ENCODE data around the gene QKI.
"Not testable (repeated sequence)": the region's sequence is repeated elsewhere in the genome, so short reads cannot be mapped to it uniquely, and the experiment has no call there.

QKI gene

GRCh38 chr6:163420289-163420614 is 5.7 kb downstream of the QKI start:
- Histone ChIP-seq H2AFZ (ENCODE audit: low read depth, low read length) (no peak overlapping the region), H3K9me3 (ENCODE audit: low read length) (peaks cover 3% of the 10 kb centered on the region), H3K4me3 (ENCODE audit: low read length) (peak overlapping the region; percentile 92), H3K4me1 (ENCODE audit: insufficient read depth, low read length) (peaks cover 44% of the 10 kb centered on the region), H3K27me3 (ENCODE audit: insufficient read depth, low read length) (no peaks in the 10 kb centered on the region), H3K36me3 (ENCODE audit: insufficient read depth, low read length) (peaks cover 26% of the 10 kb centered on the region)

GRCh38 chr6:163422550-163422949 is 8.0 kb downstream of the QKI start:
- peaks cover 29% of the 10 kb centered on the region for H3K36me3 ChIP-seq (ENCODE audit: insufficient read depth, low read length)
- H3K4me1 ChIP-seq (ENCODE audit: insufficient read depth, low read length), result peaks cover 49% of the 10 kb centered on the region
- H3K4me3 ChIP-seq (ENCODE audit: low read length), result no peak overlapping the region
- H3K27me3 ChIP-seq (ENCODE audit: insufficient read depth, low read length), result no peaks in the 10 kb centered on the region
- H2AFZ ChIP-seq (ENCODE audit: low read depth, low read length), result no peak overlapping the region
- peaks cover 3% of the 10 kb centered on the region for H3K9me3 ChIP-seq (ENCODE audit: low read length)

- H3K27me3 ChIP-seq (ENCODE audit: insufficient read depth, low read length), result no peaks in the 10 kb centered on the region
- H3K4me3 ChIP-seq (ENCODE audit: low read length), result no peak overlapping the region
- H3K36me3 ChIP-seq (ENCODE audit: insufficient read depth, low read length), result peaks cover 29% of the 10 kb centered on the region
- peaks cover 3% of the 10 kb centered on the region for H3K9me3 ChIP-seq (ENCODE audit: low read length)
- H3K4me1 ChIP-seq (ENCODE audit: insufficient read depth, low read length), result peaks cover 57% of the 10 kb centered on the region
- no peak overlapping the region for H2AFZ ChIP-seq (ENCODE audit: low read depth, low read length)
Observed at GRCh38 chr6:163423696-163424095, 9.2 kb downstream of the QKI start.

GRCh38 chr6:163427498-163428254 is 13.2 kb downstream of the QKI start:
- Histone ChIP-seq H3K27me3 (ENCODE audit: insufficient read depth, low read length) (no peaks in the 10 kb centered on the region), H3K9me3 (ENCODE audit: low read length) (peaks cover 2% of the 10 kb centered on the region), H3K36me3 (ENCODE audit: insufficient read depth, low read length) (peaks cover 22% of the 10 kb centered on the region), H3K4me3 (ENCODE audit: low read length) (no peak overlapping the region), H3K4me1 (ENCODE audit: insufficient read depth, low read length) (peaks cover 38% of the 10 kb centered on the region), H2AFZ (ENCODE audit: low read depth, low read length) (no peak overlapping the region)

- Histone ChIP-seq H3K9me3 (ENCODE audit: low read length) (peaks cover 2% of the 10 kb centered on the region), H3K27me3 (ENCODE audit: insufficient read depth, low read length) (no peaks in the 10 kb centered on the region), H3K36me3 (ENCODE audit: insufficient read depth, low read length) (peaks cover 16% of the 10 kb centered on the region), H2AFZ (ENCODE audit: low read depth, low read length) (no peak overlapping the region), H3K4me3 (ENCODE audit: low read length) (no peak overlapping the region), H3K4me1 (ENCODE audit: insufficient read depth, low read length) (peaks cover 32% of the 10 kb centered on the region)
Observed at GRCh38 chr6:163428373-163428772, 13.9 kb downstream of the QKI start.

- Histone ChIP-seq H3K27me3 (ENCODE audit: insufficient read depth, low read length) (no peaks in the 10 kb centered on the region), H3K4me1 (ENCODE audit: insufficient read depth, low read length) (peaks cover 26% of the 10 kb centered on the region), H3K4me3 (ENCODE audit: low read length) (no peak overlapping the region), H3K36me3 (ENCODE audit: insufficient read depth, low read length) (peaks cover 10% of the 10 kb centered on the region), H2AFZ (ENCODE audit: low read depth, low read length) (no peak overlapping the region), H3K9me3 (ENCODE audit: low read length) (peaks cover 1% of the 10 kb centered on the region)
Observed at GRCh38 chr6:163429858-163430448, 15.4 kb downstream of the QKI start.

- H3K4me1 ChIP-seq (ENCODE audit: insufficient read depth, low read length), result peaks cover 21% of the 10 kb centered on the region
- H3K9me3 ChIP-seq (ENCODE audit: low read length), result no peaks in the 10 kb centered on the region
- no peak overlapping the region for H2AFZ ChIP-seq (ENCODE audit: low read depth, low read length)
- peaks cover 10% of the 10 kb centered on the region for H3K36me3 ChIP-seq (ENCODE audit: insufficient read depth, low read length)
- no peak overlapping the region for H3K4me3 ChIP-seq (ENCODE audit: low read length)
- H3K27me3 ChIP-seq (ENCODE audit: insufficient read depth, low read length), result no peaks in the 10 kb centered on the region
Observed at GRCh38 chr6:163432300-163432699, 17.8 kb downstream of the QKI start.

- Histone ChIP-seq H3K36me3 (ENCODE audit: insufficient read depth, low read length) (peaks cover 14% of the 10 kb centered on the region), H3K4me1 (ENCODE audit: insufficient read depth, low read length) (peaks cover 14% of the 10 kb centered on the region)
- not testable (repeated sequence) for H3K27me3 ChIP-seq (ENCODE audit: insufficient read depth, low read length); H3K4me3 ChIP-seq (ENCODE audit: low read length); H2AFZ ChIP-seq (ENCODE audit: low read depth, low read length); H3K9me3 ChIP-seq (ENCODE audit: low read length)
Observed at GRCh38 chr6:163433486-163433885, 19.0 kb downstream of the QKI start.

GRCh38 chr6:163435023-163435422 is 20.5 kb downstream of the QKI start:
- Histone ChIP-seq H3K36me3 (ENCODE audit: insufficient read depth, low read length) (peaks cover 23% of the 10 kb centered on the region), H2AFZ (ENCODE audit: low read depth, low read length) (no peak overlapping the region), H3K4me3 (ENCODE audit: low read length) (no peak overlapping the region), H3K27me3 (ENCODE audit: insufficient read depth, low read length) (no peaks in the 10 kb centered on the region), H3K4me1 (ENCODE audit: insufficient read depth, low read length) (peaks cover 8% of the 10 kb centered on the region), H3K9me3 (ENCODE audit: low read length) (no peaks in the 10 kb centered on the region)

GRCh38 chr6:163436843-163437242 is 22.3 kb downstream of the QKI start:
- H3K4me1 ChIP-seq (ENCODE audit: insufficient read depth, low read length), result peaks cover 8% of the 10 kb centered on the region
- no peak overlapping the region for H3K4me3 ChIP-seq (ENCODE audit: low read length)
- no peak overlapping the region for H2AFZ ChIP-seq (ENCODE audit: low read depth, low read length)
- H3K36me3 ChIP-seq (ENCODE audit: insufficient read depth, low read length), result peaks cover 21% of the 10 kb centered on the region
- H3K27me3 ChIP-seq (ENCODE audit: insufficient read depth, low read length), result no peaks in the 10 kb centered on the region
- no peaks in the 10 kb centered on the region for H3K9me3 ChIP-seq (ENCODE audit: low read length)

GRCh38 chr6:163437466-163437865 is 22.9 kb downstream of the QKI start:
- no peak overlapping the region for H3K4me3 ChIP-seq (ENCODE audit: low read length)
- H3K36me3 ChIP-seq (ENCODE audit: insufficient read depth, low read length), result peaks cover 21% of the 10 kb centered on the region
- H3K4me1 ChIP-seq (ENCODE audit: insufficient read depth, low read length), result peaks cover 10% of the 10 kb centered on the region
- H3K27me3 ChIP-seq (ENCODE audit: insufficient read depth, low read length), result no peaks in the 10 kb centered on the region
- no peaks in the 10 kb centered on the region for H3K9me3 ChIP-seq (ENCODE audit: low read length)
- no peak overlapping the region for H2AFZ ChIP-seq (ENCODE audit: low read depth, low read length)

GRCh38 chr6:163438298-163438939 is 23.9 kb downstream of the QKI start:
- Histone ChIP-seq H3K4me3 (ENCODE audit: low read length) (no peak overlapping the region), H3K4me1 (ENCODE audit: insufficient read depth, low read length) (peaks cover 10% of the 10 kb centered on the region), H2AFZ (ENCODE audit: low read depth, low read length) (no peak overlapping the region), H3K27me3 (ENCODE audit: insufficient read depth, low read length) (no peaks in the 10 kb centered on the region), H3K36me3 (ENCODE audit: insufficient read depth, low read length) (peaks cover 21% of the 10 kb centered on the region), H3K9me3 (ENCODE audit: low read length) (no peaks in the 10 kb centered on the region)

GRCh38 chr6:163438940-163439335 is 24.4 kb downstream of the QKI start:
- Histone ChIP-seq H3K36me3 (ENCODE audit: insufficient read depth, low read length) (peaks cover 26% of the 10 kb centered on the region), H3K4me1 (ENCODE audit: insufficient read depth, low read length) (peaks cover 10% of the 10 kb centered on the region), H2AFZ (ENCODE audit: low read depth, low read length) (no peak overlapping the region), H3K9me3 (ENCODE audit: low read length) (no peaks in the 10 kb centered on the region), H3K4me3 (ENCODE audit: low read length) (no peak overlapping the region), H3K27me3 (ENCODE audit: insufficient read depth, low read length) (no peaks in the 10 kb centered on the region)
